ENCODE results near the gene LRR1. TPM values are rescaled to one million over a fixed set of nuclear protein-coding genes. Genes with fewer than 3 reads are reported as not detected.

Gene LRR1
- total RNA-seq, 1 donor from 2014 or later, result 3.7 TPM

DNA sequence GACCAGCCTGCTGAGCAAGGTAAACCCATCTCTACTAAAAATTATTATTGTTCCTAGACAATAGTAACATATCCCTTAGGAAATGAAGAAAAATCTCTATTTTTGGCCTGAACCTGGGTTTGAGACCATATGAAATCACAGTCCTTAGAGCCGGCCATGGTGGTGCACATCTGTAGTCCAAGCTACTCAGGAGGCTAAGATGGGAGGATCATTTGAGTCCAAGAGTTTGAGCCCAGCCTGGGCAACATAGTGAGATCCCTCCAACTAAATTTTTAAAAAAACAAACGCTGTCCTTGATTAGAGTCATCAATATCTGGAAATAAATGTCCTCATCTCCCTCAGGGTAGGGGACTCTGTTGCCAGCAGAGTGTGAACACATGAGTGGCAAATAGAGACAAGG lies 47.2 kb upstream of the LRR1 start:
- Histone ChIP-seq H3K27me3 (no peaks in the 10 kb centered on the region), H3K27ac (no peak overlapping the region), H3K36me3 (no peaks in the 10 kb centered on the region), H3K9me3 (no peaks in the 10 kb centered on the region), H3K4me1 (no peaks in the 10 kb centered on the region), H3K4me3 (no peak overlapping the region)
- TF ChIP-seq POLR2A (IDR thresholded peaks at IDR 0.05) (no peak), POLR2AphosphoS5 (IDR thresholded peaks at IDR 0.05; ENCODE audit: insufficient read depth in 1 of 2, low read depth in 1 of 2) (no peak)
- TF ChIP-seq, protein P1, sequence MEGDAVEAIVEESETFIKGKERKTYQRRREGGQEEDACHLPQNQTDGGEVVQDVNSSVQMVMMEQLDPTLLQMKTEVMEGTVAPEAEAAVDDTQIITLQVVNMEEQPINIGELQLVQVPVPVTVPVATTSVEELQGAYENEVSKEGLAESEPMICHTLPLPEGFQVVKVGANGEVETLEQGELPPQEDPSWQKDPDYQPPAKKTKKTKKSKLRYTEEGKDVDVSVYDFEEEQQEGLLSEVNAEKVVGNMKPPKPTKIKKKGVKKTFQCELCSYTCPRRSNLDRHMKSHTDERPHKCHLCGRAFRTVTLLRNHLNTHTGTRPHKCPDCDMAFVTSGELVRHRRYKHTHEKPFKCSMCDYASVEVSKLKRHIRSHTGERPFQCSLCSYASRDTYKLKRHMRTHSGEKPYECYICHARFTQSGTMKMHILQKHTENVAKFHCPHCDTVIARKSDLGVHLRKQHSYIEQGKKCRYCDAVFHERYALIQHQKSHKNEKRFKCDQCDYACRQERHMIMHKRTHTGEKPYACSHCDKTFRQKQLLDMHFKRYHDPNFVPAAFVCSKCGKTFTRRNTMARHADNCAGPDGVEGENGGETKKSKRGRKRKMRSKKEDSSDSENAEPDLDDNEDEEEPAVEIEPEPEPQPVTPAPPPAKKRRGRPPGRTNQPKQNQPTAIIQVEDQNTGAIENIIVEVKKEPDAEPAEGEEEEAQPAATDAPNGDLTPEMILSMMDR (IDR thresholded peaks at IDR 0.05), result no peak
- intact Hi-C loops (cut with DNase I), result no loop called here
- no peak for DNase-seq (ENCODE audit: extremely low spot score in 2 of 2)

DNA sequence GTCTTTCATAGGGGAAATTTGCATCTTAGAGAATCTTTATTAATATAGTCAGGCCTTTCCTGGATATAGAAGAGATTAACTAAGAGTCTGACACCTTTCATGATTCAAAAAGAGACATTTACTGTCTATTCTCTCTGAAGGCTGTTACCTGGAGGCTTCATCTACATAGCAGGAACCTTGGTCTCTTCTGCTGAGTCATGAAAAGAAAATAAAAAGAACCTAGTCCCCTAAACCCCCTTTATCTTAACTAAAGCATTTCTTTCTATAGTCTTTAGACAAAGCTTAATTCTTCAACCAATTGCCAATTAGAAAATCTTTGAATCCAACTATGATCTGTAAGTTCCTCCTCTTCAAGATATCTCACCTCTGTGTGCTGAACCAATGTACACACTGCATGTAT lies 45.6 kb upstream of the LRR1 start:
- no peak for DNase-seq (ENCODE audit: extremely low spot score in 2 of 2)
- intact Hi-C loops (cut with DNase I), result no loop called here

DNA sequence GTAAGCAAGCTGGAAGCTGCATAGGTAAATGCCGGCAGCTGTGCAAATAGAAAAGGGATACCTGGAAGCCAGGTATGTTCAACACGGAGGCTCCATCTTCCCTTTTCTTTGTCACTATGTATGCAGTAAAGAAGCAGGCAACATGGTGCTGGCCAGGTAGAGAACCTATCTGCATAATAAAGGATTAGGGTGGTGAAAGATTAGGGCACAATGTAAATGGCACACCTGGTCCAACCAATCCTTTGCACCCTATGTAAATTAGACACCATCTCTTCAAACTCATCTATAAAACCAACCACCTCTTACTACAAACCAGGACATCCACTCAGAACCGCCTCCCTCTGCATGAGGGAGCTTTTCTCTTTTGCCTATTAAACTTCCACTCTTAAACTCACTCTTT lies 44.8 kb upstream of the LRR1 start:
- Histone ChIP-seq H3K9me3 (no peaks in the 10 kb centered on the region), H3K27me3 (no peaks in the 10 kb centered on the region), H3K27ac (no peak overlapping the region), H3K36me3 (no peaks in the 10 kb centered on the region), H3K4me3 (no peak overlapping the region), H3K4me1 (no peaks in the 10 kb centered on the region)
- intact Hi-C loops (cut with DNase I), result no loop called here
- TF ChIP-seq, protein P1 (IDR thresholded peaks at IDR 0.05), result no peak
- TF ChIP-seq POLR2A (IDR thresholded peaks at IDR 0.05) (no peak), POLR2AphosphoS5 (IDR thresholded peaks at IDR 0.05; ENCODE audit: insufficient read depth in 1 of 2, low read depth in 1 of 2) (no peak)
- DNase-seq (ENCODE audit: extremely low spot score in 2 of 2), result no peak

More for the DNA sequence above, 45.6 kb upstream of the LRR1 start:
- Histone ChIP-seq H3K27me3 (no peaks in the 10 kb centered on the region), H3K9me3 (no peaks in the 10 kb centered on the region), H3K4me1 (no peaks in the 10 kb centered on the region), H3K27ac (no peak overlapping the region), H3K36me3 (no peaks in the 10 kb centered on the region), H3K4me3 (no peak overlapping the region)
- TF ChIP-seq POLR2A (IDR thresholded peaks at IDR 0.05) (no peak), POLR2AphosphoS5 (IDR thresholded peaks at IDR 0.05; ENCODE audit: insufficient read depth in 1 of 2, low read depth in 1 of 2) (no peak)
- TF ChIP-seq, protein P1 (IDR thresholded peaks at IDR 0.05), result no peak

DNA sequence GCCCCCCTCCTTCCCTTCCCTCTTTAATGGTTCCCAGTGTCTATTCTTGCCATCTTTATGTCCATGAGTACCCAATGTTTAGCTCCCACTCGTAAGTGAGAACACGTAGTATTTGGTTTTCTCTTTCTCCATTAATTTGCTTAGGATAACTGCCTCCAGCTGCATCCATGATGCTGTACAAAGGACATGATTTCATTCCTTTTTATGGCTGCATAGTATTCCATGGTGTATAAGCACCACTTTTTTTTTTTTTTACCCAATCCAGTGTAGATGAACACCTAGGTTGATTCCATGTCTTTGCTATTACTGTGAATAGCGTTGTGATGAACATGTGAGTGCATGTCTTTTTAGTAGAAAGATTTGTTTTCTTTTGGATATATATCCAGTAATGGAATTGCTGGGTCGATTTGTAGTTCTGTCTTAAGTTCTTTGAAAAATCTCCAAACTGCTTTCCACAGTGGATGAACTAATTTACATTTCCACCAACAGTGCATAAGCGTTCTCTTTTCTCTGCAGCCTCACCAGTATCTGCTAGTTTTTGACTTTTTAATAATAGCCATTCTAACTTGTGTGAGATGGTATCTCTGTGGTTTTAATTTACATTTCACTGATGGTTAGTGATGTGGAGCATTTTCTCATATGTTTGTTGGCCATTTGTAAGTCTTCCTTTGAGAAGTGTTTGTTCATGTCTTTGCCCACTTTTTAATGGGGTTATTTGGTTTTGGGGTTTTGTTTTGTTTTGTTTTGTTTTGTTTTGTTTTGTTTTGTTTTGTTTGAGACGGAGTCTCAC lies 38.6 kb upstream of the LRR1 start:
- Histone ChIP-seq H3K36me3 (no peaks in the 10 kb centered on the region), H3K4me3 (no peak overlapping the region)

DNA sequence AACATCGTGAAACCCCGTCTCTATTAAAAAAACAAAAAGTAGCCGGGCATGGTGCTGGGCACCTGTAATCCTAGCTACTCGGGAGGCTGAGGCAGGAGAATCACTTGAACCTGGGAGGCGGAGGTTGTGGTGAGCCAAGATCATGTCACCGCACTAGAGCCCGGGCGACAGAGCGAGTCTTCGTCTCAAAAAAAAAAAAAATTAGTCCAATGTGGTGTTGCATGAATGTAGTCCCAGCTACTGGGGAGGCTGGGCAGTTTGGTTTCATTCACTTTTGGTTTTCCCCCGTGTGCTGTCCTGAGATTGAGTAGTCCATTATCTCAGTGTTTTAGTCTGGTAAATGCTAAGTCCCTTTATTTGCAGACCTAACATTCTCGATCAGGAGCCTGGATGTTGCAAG lies 32.0 kb upstream of the LRR1 start:
- intact Hi-C loops (cut with DNase I), result no loop called here
- Histone ChIP-seq H3K9me3 (no peaks in the 10 kb centered on the region), H3K36me3 (no peaks in the 10 kb centered on the region), H3K4me1 (no peaks in the 10 kb centered on the region), H3K27me3 (no peaks in the 10 kb centered on the region), H3K27ac (no peak overlapping the region), H3K4me3 (no peak overlapping the region)
- no peak for TF ChIP-seq POLR2A (IDR thresholded peaks at IDR 0.05)
- TF ChIP-seq POLR2AphosphoS5 (IDR thresholded peaks at IDR 0.05; ENCODE audit: insufficient read depth in 1 of 2, low read depth in 1 of 2), result no peak
- TF ChIP-seq, protein P1 (IDR thresholded peaks at IDR 0.05), result no peak
- no peak for DNase-seq (ENCODE audit: extremely low spot score in 2 of 2)

More for the DNA sequence above, 38.6 kb upstream of the LRR1 start:
- Histone ChIP-seq H3K9me3 (no peaks in the 10 kb centered on the region), H3K27ac (no peak overlapping the region), H3K27me3 (no peaks in the 10 kb centered on the region), H3K4me1 (no peaks in the 10 kb centered on the region)
- no peak for DNase-seq (ENCODE audit: extremely low spot score in 2 of 2)
- TF ChIP-seq POLR2AphosphoS5 (IDR thresholded peaks at IDR 0.05; ENCODE audit: insufficient read depth in 1 of 2, low read depth in 1 of 2), result no peak
- TF ChIP-seq, protein P1 (IDR thresholded peaks at IDR 0.05), result no peak
- no peak for TF ChIP-seq POLR2A (IDR thresholded peaks at IDR 0.05)
- intact Hi-C loops (cut with DNase I), result no loop called here

All from vagina (tissue), 2 donors.